Measurements from ENCODE around the gene MARS1. TPM values are rescaled to one million over a fixed set of nuclear protein-coding genes. Genes with fewer than 3 reads are reported as not detected.

The MARS1 gene
- total and polyA plus RNA-seq, 7 donors: 41.2 to 97.4 (median 83.6) TPM

GRCh38 chr12:57552306-57552651, 64.4 kb downstream of the MARS1 start:
- WGBS, 3 donors: 83 to 94% (median 88%) methylated on average over 2 of the region's 2 CpGs
- H3K9me3 ChIP-seq: no peaks in the 10 kb centered on the region
- no peak for TF ChIP-seq CTCF (IDR thresholded peaks at IDR 0.05)
- H3K4me1 ChIP-seq: peaks cover 3% of the 10 kb centered on the region
- H3K36me3 ChIP-seq (ENCODE audit: insufficient read depth in 1 of 2, low read depth in 1 of 2): no peaks in the 10 kb centered on the region
- ATAC-seq (no peak), DNase-seq (no peak)
- H3K27ac ChIP-seq: no peak overlapping the region
- intact Hi-C loops (cut with DNase I): no loop called here
- no peak overlapping the region for H3K4me3 ChIP-seq
- peaks cover 0 to 29% (median 10%) of the 10 kb centered on the region in 3 donors for H3K27me3 ChIP-seq (ENCODE audit: insufficient read depth in 3 of 3, low read length in 2 of 3)

- H3K27ac ChIP-seq: no peak overlapping the region
- H3K27me3 ChIP-seq (ENCODE audit: insufficient read depth in 3 of 3, low read length in 2 of 3): peaks cover 0 to 29% (median 10%) of the 10 kb centered on the region in 3 donors
- no peak overlapping the region for H3K4me3 ChIP-seq
- DNase-seq (no peak), ATAC-seq (no peak)
- intact Hi-C loops (cut with DNase I): no loop called here
- no peak for TF ChIP-seq CTCF (IDR thresholded peaks at IDR 0.05)
- H3K9me3 ChIP-seq: no peaks in the 10 kb centered on the region
- WGBS, 3 donors: 40 to 54% (median 52%) methylated on average over 6 of the region's 6 CpGs
- H3K4me1 ChIP-seq: peaks cover 3% of the 10 kb centered on the region
- H3K36me3 ChIP-seq (ENCODE audit: insufficient read depth in 1 of 2, low read depth in 1 of 2): no peaks in the 10 kb centered on the region
Measured at GRCh38 chr12:57552835-57553313, 65.0 kb downstream of the MARS1 start.

GRCh38 chr12:57553343-57554202, 65.7 kb downstream of the MARS1 start:
- ATAC-seq (no peak), DNase-seq (no peak)
- TF ChIP-seq CTCF (IDR thresholded peaks at IDR 0.05): no peak
- peaks cover 0 to 25% (median 10%) of the 10 kb centered on the region in 3 donors for H3K27me3 ChIP-seq (ENCODE audit: insufficient read depth in 3 of 3, low read length in 2 of 3)
- peaks cover 3% of the 10 kb centered on the region for H3K4me1 ChIP-seq
- H3K9me3 ChIP-seq: no peaks in the 10 kb centered on the region
- no peak overlapping the region for H3K27ac ChIP-seq
- 28 to 33% (median 31%) methylated on average over 7 of the region's 7 CpGs for WGBS, 3 donors
- no peak overlapping the region for H3K4me3 ChIP-seq
- intact Hi-C loops (cut with DNase I): no loop called here
- H3K36me3 ChIP-seq (ENCODE audit: insufficient read depth in 1 of 2, low read depth in 1 of 2): no peaks in the 10 kb centered on the region

GRCh38 chr12:57554453-57554852, 66.6 kb downstream of the MARS1 start:
- Histone ChIP-seq H3K9me3 (no peaks in the 10 kb centered on the region), H3K27me3 (ENCODE audit: insufficient read depth in 3 of 3, low read length in 2 of 3) (peaks cover 0 to 16% (median 6%) of the 10 kb centered on the region in 3 donors), H3K4me1 (peaks cover 3% of the 10 kb centered on the region), H3K27ac (no peak overlapping the region), H3K4me3 (no peak overlapping the region), H3K36me3 (ENCODE audit: insufficient read depth in 1 of 2, low read depth in 1 of 2) (no peaks in the 10 kb centered on the region)
- 83 to 95% (median 85%) methylated on average over 2 of the region's 2 CpGs for WGBS, 3 donors
- DNase-seq (no peak), ATAC-seq (no peak)
- intact Hi-C loops (cut with DNase I): no loop called here
- TF ChIP-seq CTCF (IDR thresholded peaks at IDR 0.05): no peak

All from psoas muscle (tissue), 8 donors.